ENCODE data around the gene OR10H3.

OR10H3 gene

DNA sequence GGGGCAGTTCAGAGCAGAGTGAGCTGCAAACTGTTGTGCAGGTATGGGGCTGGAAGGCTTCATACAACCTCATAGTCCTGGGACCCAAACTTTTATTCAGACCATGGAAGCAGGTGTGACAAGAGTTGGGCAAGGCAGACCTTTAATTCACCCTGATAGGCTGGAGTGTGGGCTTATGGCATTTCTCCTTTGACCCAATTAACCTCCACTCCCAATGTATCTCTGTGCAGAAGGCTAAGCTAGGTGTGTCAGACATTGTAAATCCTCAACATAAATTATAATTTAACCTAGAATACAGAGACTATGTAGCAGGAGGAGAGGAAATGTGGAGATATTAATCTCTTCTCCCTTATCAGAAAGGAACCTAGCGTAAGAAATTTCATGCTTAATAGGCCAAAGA, 22.1 kb upstream of the OR10H3 start:
- ATAC-seq: no peak
- TF ChIP-seq ISL1 (CRISPR knock-in tag; IDR thresholded peaks at IDR 0.05): no peak
- TF ChIP-seq, protein P1, sequence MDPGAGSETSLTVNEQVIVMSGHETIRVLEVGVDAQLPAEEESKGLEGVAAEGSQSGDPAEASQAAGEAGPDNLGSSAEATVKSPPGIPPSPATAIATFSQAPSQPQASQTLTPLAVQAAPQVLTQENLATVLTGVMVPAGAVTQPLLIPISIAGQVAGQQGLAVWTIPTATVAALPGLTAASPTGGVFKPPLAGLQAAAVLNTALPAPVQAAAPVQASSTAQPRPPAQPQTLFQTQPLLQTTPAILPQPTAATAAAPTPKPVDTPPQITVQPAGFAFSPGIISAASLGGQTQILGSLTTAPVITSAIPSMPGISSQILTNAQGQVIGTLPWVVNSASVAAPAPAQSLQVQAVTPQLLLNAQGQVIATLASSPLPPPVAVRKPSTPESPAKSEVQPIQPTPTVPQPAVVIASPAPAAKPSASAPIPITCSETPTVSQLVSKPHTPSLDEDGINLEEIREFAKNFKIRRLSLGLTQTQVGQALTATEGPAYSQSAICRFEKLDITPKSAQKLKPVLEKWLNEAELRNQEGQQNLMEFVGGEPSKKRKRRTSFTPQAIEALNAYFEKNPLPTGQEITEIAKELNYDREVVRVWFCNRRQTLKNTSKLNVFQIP (CRISPR knock-in tag; IDR thresholded peaks at IDR 0.05; ENCODE audit: borderline replicate concordance, low read depth): no peak
- TF ChIP-seq, protein P2, sequence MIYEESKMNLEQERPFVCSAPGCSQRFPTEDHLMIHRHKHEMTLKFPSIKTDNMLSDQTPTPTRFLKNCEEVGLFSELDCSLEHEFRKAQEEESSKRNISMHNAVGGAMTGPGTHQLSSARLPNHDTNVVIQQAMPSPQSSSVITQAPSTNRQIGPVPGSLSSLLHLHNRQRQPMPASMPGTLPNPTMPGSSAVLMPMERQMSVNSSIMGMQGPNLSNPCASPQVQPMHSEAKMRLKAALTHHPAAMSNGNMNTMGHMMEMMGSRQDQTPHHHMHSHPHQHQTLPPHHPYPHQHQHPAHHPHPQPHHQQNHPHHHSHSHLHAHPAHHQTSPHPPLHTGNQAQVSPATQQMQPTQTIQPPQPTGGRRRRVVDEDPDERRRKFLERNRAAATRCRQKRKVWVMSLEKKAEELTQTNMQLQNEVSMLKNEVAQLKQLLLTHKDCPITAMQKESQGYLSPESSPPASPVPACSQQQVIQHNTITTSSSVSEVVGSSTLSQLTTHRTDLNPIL (CRISPR knock-in tag; IDR thresholded peaks at IDR 0.05; ENCODE audit: low read depth): no peak
- TF ChIP-seq PPARA (CRISPR knock-in tag; IDR thresholded peaks at IDR 0.05; ENCODE audit: borderline replicate concordance): no peak
- no peak for TF ChIP-seq ZNF565 (CRISPR knock-in tag; conservative IDR thresholded peaks at IDR 0.05; ENCODE audit: low read depth)
- TF ChIP-seq ZFP30 (CRISPR knock-in tag; IDR thresholded peaks at IDR 0.05): no peak
- TF ChIP-seq OSR1 (CRISPR knock-in tag; IDR thresholded peaks at IDR 0.05): no peak
- TF ChIP-seq ZFP3 (CRISPR knock-in tag; IDR thresholded peaks at IDR 0.05): no peak
- TF ChIP-seq TOX (CRISPR knock-in tag; IDR thresholded peaks at IDR 0.05; ENCODE audit: borderline replicate concordance): no peak

DNA sequence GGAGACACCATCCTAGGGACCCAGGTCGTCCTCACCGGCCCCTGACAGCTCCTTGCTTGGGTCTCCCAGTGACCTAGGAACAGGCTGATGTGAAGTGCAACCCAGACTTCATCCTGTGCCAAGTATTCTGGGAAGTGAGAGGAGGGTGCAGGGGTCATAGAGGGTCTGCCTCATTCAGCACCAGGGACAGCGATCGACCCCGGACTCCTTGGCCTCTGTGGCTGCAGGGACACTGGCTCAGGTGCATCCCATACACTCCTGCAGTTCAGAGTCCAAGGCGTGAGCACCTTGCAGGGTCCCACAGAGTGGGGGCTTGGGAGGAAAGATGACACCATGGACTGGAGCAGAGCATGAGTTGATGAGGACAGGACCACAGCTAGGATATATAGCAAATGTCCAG, 20.0 kb upstream of the OR10H3 start:
- no peak for TF ChIP-seq ZNF70 (CRISPR knock-in tag; IDR thresholded peaks at IDR 0.05)
- no peak for ATAC-seq

DNA sequence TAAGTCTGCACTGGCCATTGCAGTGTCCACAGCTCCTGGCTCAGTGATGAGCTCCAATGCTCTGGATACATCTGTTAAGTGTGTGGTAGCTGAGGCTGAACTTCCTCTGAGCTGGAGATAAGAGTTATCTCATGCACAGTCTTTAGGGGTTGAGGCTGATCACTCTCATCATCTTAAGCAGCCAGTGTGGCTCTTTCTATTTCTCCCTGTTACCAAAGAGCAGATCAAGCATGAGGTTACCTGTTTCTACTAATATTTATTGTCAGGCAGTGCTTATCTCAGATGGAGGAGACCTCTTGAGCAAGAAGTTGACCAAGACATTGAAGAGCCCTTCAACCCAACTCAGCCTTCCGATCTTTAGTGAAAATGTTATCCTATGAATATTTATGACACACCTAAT, 16.5 kb upstream of the OR10H3 start:
- TF ChIP-seq, protein P3, sequence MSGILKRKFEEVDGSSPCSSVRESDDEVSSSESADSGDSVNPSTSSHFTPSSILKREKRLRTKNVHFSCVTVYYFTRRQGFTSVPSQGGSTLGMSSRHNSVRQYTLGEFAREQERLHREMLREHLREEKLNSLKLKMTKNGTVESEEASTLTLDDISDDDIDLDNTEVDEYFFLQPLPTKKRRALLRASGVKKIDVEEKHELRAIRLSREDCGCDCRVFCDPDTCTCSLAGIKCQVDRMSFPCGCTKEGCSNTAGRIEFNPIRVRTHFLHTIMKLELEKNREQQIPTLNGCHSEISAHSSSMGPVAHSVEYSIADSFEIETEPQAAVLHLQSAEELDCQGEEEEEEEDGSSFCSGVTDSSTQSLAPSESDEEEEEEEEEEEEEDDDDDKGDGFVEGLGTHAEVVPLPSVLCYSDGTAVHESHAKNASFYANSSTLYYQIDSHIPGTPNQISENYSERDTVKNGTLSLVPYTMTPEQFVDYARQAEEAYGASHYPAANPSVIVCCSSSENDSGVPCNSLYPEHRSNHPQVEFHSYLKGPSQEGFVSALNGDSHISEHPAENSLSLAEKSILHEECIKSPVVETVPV (CRISPR knock-in tag; IDR thresholded peaks at IDR 0.05): no peak
- no peak for TF ChIP-seq TOX (CRISPR knock-in tag; IDR thresholded peaks at IDR 0.05; ENCODE audit: borderline replicate concordance)
- TF ChIP-seq ZNF8 (CRISPR knock-in tag; IDR thresholded peaks at IDR 0.05): no peak
- no peak for TF ChIP-seq ZNF565 (CRISPR knock-in tag; conservative IDR thresholded peaks at IDR 0.05; ENCODE audit: low read depth)
- TF ChIP-seq ESRRG (CRISPR knock-in tag; IDR thresholded peaks at IDR 0.05): no peak
- no peak for TF ChIP-seq CSDC2 (CRISPR knock-in tag; IDR thresholded peaks at IDR 0.05)
- TF ChIP-seq, protein P4, sequence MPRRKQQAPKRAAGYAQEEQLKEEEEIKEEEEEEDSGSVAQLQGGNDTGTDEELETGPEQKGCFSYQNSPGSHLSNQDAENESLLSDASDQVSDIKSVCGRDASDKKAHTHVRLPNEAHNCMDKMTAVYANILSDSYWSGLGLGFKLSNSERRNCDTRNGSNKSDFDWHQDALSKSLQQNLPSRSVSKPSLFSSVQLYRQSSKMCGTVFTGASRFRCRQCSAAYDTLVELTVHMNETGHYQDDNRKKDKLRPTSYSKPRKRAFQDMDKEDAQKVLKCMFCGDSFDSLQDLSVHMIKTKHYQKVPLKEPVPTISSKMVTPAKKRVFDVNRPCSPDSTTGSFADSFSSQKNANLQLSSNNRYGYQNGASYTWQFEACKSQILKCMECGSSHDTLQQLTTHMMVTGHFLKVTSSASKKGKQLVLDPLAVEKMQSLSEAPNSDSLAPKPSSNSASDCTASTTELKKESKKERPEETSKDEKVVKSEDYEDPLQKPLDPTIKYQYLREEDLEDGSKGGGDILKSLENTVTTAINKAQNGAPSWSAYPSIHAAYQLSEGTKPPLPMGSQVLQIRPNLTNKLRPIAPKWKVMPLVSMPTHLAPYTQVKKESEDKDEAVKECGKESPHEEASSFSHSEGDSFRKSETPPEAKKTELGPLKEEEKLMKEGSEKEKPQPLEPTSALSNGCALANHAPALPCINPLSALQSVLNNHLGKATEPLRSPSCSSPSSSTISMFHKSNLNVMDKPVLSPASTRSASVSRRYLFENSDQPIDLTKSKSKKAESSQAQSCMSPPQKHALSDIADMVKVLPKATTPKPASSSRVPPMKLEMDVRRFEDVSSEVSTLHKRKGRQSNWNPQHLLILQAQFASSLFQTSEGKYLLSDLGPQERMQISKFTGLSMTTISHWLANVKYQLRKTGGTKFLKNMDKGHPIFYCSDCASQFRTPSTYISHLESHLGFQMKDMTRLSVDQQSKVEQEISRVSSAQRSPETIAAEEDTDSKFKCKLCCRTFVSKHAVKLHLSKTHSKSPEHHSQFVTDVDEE (CRISPR knock-in tag; IDR thresholded peaks at IDR 0.05): no peak
- TF ChIP-seq SNAI2 (CRISPR knock-in tag; IDR thresholded peaks at IDR 0.05): no peak
- TF ChIP-seq, protein P2 (CRISPR knock-in tag; IDR thresholded peaks at IDR 0.05; ENCODE audit: low read depth): no peak
- no peak for ATAC-seq

DNA sequence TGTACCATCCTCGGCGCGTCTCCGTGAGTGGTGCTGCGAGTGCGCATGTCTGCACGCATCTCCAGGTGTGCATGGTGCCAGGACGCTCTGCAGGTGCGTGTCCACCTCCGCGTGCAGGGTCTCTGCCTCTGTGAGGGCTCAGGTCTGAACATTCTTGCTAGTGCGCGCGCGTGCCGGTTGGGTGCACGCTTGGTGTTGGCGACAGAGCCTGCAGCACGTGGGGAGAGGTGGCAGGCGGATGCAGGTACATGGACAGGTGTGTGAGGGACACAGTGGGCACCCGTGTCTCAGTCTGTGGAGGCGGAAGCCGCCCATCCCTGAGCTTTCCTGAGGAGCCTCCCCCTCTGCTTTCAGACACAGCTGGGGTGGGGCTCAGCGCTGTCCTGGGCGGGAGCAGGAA, 14.8 kb upstream of the OR10H3 start:
- no peak for ATAC-seq
- TF ChIP-seq ARNTL (CRISPR knock-in tag; IDR thresholded peaks at IDR 0.05; ENCODE audit: borderline replicate concordance, low read depth) (no peak), ZFP3 (CRISPR knock-in tag; IDR thresholded peaks at IDR 0.05) (no peak), ESRRG (CRISPR knock-in tag; IDR thresholded peaks at IDR 0.05) (no peak), ZC3H10 (CRISPR knock-in tag; IDR thresholded peaks at IDR 0.05) (no peak)
- TF ChIP-seq, protein P5, sequence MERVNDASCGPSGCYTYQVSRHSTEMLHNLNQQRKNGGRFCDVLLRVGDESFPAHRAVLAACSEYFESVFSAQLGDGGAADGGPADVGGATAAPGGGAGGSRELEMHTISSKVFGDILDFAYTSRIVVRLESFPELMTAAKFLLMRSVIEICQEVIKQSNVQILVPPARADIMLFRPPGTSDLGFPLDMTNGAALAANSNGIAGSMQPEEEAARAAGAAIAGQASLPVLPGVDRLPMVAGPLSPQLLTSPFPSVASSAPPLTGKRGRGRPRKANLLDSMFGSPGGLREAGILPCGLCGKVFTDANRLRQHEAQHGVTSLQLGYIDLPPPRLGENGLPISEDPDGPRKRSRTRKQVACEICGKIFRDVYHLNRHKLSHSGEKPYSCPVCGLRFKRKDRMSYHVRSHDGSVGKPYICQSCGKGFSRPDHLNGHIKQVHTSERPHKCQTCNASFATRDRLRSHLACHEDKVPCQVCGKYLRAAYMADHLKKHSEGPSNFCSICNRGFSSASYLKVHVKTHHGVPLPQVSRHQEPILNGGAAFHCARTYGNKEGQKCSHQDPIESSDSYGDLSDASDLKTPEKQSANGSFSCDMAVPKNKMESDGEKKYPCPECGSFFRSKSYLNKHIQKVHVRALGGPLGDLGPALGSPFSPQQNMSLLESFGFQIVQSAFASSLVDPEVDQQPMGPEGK (CRISPR knock-in tag; IDR thresholded peaks at IDR 0.05; ENCODE audit: borderline replicate concordance): no peak
- TF ChIP-seq, protein P1 (CRISPR knock-in tag; IDR thresholded peaks at IDR 0.05; ENCODE audit: borderline replicate concordance, low read depth): no peak
